T follicular helper cell (primary cell): ENCODE data around the gene TBC1D5.
A peak's percentile ranks its signal among the peaks of the same experiment; 100 is the strongest.

ENCODE experiments used
- DNase-seq: peaks from one replicate; pipeline ENCODE4 v3.0.0-alpha.2; 2020; ENCODE audit warnings: low read depth

Gene TBC1D5

DNA sequence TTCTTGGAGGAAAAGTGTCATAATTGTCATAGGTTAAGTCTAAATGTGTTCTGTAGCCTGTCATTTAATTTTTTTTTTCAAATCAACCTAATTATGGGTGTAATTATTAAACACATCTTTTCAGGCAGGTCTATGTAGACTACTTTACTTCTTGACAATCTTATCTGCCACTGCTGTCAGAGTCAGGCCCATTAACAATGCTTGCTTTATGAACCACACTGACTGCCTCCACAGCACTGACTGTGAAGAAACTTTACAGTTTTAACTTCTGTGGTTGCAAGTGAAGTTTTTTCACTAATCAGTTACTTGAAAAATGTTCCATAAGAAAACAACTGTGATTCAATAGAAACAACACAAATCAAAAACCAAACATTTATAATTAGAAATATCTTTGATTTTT, 449.9 kb downstream of the TBC1D5 start:
- no peak for DNase-seq

DNA sequence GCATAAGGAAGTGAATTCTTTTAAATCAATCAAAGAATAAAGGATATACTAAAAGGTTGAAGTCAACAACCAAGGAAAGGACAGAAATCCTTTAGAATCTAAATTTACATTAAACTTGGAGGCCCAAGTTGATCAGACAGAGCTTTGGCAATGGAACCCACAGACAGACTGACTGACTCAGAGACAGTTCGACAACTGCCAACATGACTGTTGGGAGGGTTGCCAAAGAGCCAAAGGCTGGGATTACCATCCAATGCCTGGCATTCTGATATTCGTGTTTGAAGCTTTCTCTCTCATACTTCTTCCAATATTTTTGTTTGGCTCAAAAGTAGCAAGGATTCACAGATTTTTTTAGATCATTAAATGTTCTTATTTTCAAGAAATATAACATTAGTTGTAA, 451.5 kb downstream of the TBC1D5 start:
- no peak for DNase-seq

DNA sequence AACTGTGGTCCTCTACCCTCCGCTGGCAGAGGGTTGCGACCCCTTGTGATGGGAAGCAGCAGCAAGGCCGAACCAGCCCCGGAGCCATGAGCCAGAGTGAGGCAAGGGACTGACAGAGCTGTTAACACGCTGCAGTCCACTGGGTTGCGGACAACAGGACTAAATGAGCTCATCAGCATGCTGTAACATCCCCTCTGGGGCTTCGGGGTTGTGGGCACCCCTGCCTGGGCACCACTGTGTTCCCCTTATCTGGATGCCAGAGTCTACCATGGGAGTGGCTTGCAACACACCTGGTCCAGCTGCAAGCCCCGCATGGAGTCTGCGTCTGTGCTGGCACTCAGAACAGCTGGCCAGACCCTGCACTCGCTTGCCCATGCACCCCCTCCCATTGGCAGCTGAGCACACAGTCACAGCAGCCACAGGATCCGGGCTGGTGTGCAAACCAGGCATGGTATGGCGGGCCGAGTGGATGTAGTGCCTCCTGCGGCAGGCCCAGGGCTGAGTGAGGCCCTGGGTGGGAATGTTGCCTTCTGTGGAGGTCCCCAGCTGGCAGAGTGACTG, 453.5 kb downstream of the TBC1D5 start:
- no peak for DNase-seq

DNA sequence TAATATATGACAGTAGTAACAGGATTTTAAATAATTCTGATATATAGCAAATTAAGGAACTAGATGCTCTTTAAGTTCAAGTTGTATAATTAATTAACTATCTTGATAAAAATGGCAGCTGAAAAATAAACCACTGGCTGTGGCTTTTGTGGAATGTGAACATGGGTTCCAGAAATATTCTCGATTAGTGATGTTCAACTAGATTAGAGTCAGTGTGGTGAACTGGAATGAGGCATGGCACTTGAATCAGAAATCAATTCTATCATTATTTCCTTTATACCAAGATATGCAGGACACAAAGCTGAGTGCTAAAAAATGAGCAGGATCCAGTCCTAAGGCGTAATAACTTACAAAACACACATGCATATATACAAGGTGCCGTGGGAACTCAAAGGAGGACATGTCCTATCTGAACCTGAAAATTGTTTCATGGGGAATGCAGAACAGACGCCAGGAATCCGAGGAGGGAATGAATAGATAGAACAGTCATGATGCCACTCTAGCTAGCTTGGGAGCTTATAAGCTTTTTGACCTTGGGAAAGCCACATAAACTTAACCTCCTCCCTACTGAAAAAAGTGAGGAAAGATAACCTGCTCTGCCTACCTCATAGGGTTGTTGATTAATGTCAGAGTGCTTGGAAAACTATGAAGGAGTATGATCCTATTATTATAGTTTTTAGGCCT, 455.3 kb downstream of the TBC1D5 start:
- no peak for DNase-seq

GRCh38 chr3:17278006-17278405, 464.4 kb downstream of the TBC1D5 start:
- no peak for DNase-seq

DNA sequence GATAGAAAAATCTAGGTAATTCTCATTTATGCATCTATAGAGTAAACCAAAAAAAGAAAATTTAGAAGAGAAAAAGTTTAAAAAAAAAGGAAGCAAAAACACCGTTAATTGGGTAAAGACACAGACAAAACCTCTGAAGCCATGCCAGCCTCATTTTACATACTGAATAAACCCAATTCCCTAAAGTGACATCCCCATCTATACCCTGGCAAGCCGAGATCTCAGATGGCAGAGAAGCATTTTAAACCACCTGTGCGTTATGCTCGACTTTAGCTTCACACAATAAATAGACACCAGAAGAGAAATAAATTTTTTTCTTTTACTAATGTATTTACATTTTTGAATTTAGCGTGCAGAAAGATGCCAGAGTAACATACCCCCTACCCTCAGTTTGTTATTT, 475.6 kb downstream of the TBC1D5 start:
- DNase-seq: no peak

GRCh38 chr3:17261627-17262369, 480.6 kb downstream of the TBC1D5 start:
- no peak for DNase-seq

DNA sequence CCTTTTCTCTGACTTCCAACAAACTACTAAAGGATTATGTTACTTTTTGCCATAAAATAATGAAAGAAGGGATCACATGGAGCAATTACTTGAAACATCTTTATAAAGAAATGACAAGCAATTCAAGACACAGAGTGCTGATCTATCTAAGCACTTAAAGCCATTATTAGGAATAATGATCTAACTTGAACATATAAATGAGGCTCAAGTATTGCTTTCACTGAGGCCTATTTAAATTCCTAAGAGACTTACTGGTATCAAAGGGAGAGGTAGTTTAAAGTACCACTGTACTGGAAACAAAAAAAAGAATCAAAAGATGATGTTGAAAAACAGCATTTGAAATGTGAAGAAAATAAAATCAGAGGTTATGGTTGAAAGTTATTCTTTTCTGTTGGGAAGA, 482.2 kb downstream of the TBC1D5 start:
- no peak for DNase-seq

GRCh38 chr3:17259685-17260084, 482.7 kb downstream of the TBC1D5 start:
- DNase-seq: no peak

- no peak for DNase-seq
Observed at GRCh38 chr3:17258823-17259436, 483.5 kb downstream of the TBC1D5 start.

GRCh38 chr3:17257269-17257668, 485.2 kb downstream of the TBC1D5 start:
- no peak for DNase-seq

GRCh38 chr3:17243621-17244020, 498.8 kb downstream of the TBC1D5 start:
- no peak for DNase-seq

DNA sequence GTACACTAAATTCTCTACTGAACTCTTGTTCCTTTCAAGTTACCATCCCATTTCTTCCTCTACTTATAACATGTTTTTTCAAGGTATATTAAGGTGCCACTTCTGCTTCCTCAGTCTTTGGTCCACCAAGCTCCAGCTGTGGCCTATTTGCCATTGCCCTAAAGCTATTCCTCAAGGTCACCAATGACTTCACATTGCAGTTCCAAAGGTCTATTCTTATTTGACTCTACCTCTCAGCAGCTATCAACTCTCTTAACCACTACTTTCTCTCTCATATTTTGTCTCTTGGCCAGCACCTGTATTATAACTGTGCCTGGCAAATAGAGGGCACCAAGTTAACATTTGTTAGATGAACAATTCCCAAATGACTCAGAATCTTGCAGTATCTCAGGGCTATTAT, 503.0 kb downstream of the TBC1D5 start:
- no peak for DNase-seq

- DNase-seq: no peak
Observed at GRCh38 chr3:17238023-17238422, 504.4 kb downstream of the TBC1D5 start.

DNA sequence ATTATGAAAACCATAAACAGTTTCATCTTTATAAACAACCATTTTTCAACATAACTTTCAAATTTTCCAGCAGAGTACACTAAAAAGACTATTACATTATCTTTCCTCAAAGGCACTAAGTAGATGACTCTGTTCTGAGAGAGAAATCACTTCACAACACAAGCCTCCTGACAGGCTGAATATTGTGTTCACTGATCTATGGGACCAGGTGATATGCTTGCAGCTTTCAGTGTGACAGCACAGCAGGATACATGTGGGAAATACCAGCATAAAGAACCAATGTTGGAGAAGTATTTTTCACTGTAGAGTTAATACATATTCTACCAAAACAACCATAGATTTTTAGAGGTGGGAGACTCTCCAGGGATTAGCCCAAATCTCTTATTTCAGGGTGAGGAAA, 507.1 kb downstream of the TBC1D5 start:
- DNase-seq: no peak

GRCh38 chr3:17234382-17234781, 508.0 kb downstream of the TBC1D5 start:
- DNase-seq: no peak

GRCh38 chr3:17233398-17233800, 509.0 kb downstream of the TBC1D5 start:
- peak; percentile 6 for DNase-seq

- DNase-seq: no peak
Observed at GRCh38 chr3:17232442-17232841, 510.0 kb downstream of the TBC1D5 start.

DNA sequence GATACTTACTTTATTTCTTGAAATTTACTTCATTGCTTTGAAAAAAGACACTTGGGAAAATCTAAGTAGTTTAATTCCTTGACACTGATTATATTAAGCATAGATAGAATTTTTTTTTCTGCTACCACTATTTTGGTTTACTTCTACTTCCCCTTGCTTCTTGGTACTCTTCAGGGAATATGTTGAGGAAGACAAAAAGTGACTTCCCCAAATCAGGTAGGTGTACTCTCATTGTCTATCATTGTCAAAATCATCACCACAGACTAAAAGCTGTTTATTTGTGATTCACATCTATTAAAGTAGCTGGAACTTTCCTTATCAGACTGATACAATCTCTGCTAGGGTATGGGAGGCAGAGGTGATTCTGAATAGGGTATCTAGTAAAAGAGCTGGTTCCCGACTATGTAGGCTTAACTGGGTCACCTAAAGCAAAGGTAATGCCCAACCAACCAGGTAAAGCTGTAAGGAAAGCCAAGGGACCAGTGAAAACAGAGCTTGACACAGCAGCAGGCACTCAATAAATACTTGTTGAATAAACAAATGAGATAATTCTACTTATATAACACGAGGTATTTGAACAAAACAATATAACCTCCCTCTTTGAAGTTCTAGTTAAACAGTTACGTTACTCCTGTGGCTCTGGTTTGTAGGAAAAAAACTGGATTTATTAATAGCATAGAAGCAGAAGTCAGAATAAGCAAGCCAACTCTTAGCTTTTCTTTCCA, 510.7 kb downstream of the TBC1D5 start:
- no peak for DNase-seq

GRCh38 chr3:17227472-17227871, 515.0 kb downstream of the TBC1D5 start:
- DNase-seq: no peak

DNA sequence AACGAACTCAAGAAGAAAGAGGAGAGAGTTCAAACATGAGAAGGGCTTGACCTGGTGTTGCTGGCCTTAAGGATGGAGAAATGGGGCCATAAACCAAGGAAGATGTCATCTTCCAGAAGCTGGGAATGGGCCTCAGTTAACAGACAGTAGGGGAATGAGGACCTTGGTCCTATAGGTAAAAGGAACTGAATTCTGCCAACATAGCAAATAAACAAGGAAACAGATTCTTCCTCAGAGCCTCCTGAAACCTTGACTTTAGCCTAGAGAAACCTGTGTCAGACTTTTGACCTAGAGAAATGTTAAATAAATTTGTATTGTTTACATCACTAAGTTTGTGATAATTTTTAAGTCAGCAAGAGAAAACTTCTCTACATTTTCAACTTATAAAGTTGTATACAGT, 520.9 kb downstream of the TBC1D5 start:
- no peak for DNase-seq

DNA sequence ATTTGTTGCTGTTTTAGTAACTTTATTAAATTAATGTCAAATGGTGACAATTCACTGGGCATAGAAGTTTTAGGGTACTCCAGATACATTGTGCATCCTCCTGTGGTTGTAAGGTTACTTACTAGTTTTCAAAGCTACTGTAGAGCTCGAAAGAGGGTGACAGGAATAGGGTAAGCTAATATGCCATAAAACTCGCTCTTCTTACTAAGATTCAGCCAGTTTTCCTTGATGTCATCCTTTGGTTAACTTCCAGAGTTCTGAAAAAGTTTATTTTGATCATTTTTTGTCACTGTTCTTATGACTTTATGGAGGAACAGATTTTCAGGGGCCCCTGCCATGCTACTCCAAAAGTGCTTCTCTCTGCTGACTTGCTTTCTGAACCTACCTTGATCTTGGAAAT, 522.8 kb downstream of the TBC1D5 start:
- no peak for DNase-seq
